Astrocyte (in vitro differentiated cells and primary cell): ENCODE data around the gene CXorf38. TPM values are rescaled to one million over a fixed set of nuclear protein-coding genes. Genes with fewer than 3 reads are reported as not detected.
A peak's percentile ranks its signal among the peaks of the same experiment; 100 is the strongest.

Experiments
- DNase-seq: peaks from one replicate; pipeline ENCODE4 v3.0.0-alpha.2; 2010; ENCODE audit warnings: low read depth
- FAIRE-seq: peaks from 2 replicates; lab custom pipeline; 2011; peaks lifted over from hg19 to GRCh38; lab: Jason Lieb, UNC
- H2AFZ ChIP-seq: 2 replicates; pipeline ENCODE4 v1.6.0; 2012; ENCODE audit warnings: low read depth, low read length, inconsistent platforms
- H3K27ac ChIP-seq: 2 replicates; pipeline ENCODE4 v1.5.1; 2011; ENCODE audit warnings: low read depth, low read length, inconsistent platforms
- H3K27me3 ChIP-seq: 2 replicates; pipeline ENCODE4 v1.6.0; 2011; ENCODE audit warnings: low read length, inconsistent platforms; ENCODE audit not compliant: insufficient read depth
- H3K36me3 ChIP-seq: 2 replicates; pipeline ENCODE4 v1.5.1; 2011; ENCODE audit warnings: low read length, inconsistent platforms; ENCODE audit not compliant: insufficient read depth
- H3K4me1 ChIP-seq: 2 replicates; pipeline ENCODE4 v1.5.1; 2011; ENCODE audit warnings: low read length, inconsistent platforms; ENCODE audit not compliant: insufficient read depth
- H3K4me2 ChIP-seq: 2 replicates; pipeline ENCODE4 v1.6.0; 2012; ENCODE audit warnings: low read length, inconsistent platforms
- H3K4me3 ChIP-seq: 2 replicates; pipeline ENCODE4 v1.5.1; 2011; ENCODE audit warnings: low read depth, mild to moderate bottlenecking, low read length, inconsistent platforms; ENCODE audit not compliant: insufficient read depth
- H3K79me2 ChIP-seq: 2 replicates; pipeline ENCODE4 v1.6.0; 2012; ENCODE audit warnings: mild to moderate bottlenecking, low read length, inconsistent platforms; ENCODE audit not compliant: insufficient read depth
- H3K9ac ChIP-seq: 2 replicates; pipeline ENCODE4 v1.6.0; 2012; ENCODE audit warnings: mild to moderate bottlenecking, low read length, inconsistent platforms
- H3K9me3 ChIP-seq: 2 replicates; pipeline ENCODE4 v1.5.1; 2012; ENCODE audit warnings: low read depth, mild to moderate bottlenecking, low read length, inconsistent platforms; ENCODE audit not compliant: insufficient read depth
- H4K20me1 ChIP-seq: 2 replicates; pipeline ENCODE4 v1.6.0; 2012; ENCODE audit warnings: low read length, inconsistent platforms; ENCODE audit not compliant: insufficient read depth
- H3K27ac Mint-ChIP-seq: one replicate; pipeline ENCODE4 v1.8.0; 2021; ENCODE audit warnings: mild to moderate bottlenecking, mixed read lengths; ENCODE audit not compliant: unreplicated experiment
- H3K27me3 Mint-ChIP-seq: one replicate; pipeline ENCODE4 v1.8.0; 2021; ENCODE audit warnings: low read depth, mixed read lengths; ENCODE audit not compliant: unreplicated experiment
- H3K36me3 Mint-ChIP-seq: one replicate; pipeline ENCODE4 v1.8.0; 2021; ENCODE audit warnings: low read depth, mixed read lengths; ENCODE audit not compliant: unreplicated experiment
- H3K4me1 Mint-ChIP-seq: one replicate; pipeline ENCODE4 v1.8.0; 2021; ENCODE audit warnings: low read depth, mixed read lengths; ENCODE audit not compliant: unreplicated experiment
- H3K4me3 Mint-ChIP-seq: one replicate; pipeline ENCODE4 v1.8.0; 2021; ENCODE audit warnings: mild to moderate bottlenecking, moderate library complexity, mixed read lengths; ENCODE audit not compliant: unreplicated experiment
- H3K9me3 Mint-ChIP-seq: one replicate; pipeline ENCODE4 v1.8.0; 2021; ENCODE audit warnings: mild to moderate bottlenecking, mixed read lengths; ENCODE audit not compliant: unreplicated experiment
- CTCF ChIP-seq: IDR thresholded peaks from 2 replicates; pipeline ENCODE4 v1.5.1; 2011; ENCODE audit warnings: low read depth, mild to moderate bottlenecking, inconsistent platforms, low read length, moderate library complexity; ENCODE audit not compliant: insufficient read depth
- EZH2 ChIP-seq: IDR thresholded peaks from 2 replicates; pipeline ENCODE4 v1.6.1; 2012; ENCODE audit warnings: mild to moderate bottlenecking, low read length, inconsistent platforms; ENCODE audit not compliant: insufficient read depth
- total RNA-seq: library from RNA; stranded (reverse); gene quantifications from 2 replicates; pipeline ENCODE4 v1.2.1, GENCODE V29; 2021

CXorf38 gene
- total RNA-seq, 1 donor from 2014 or later, result 12.8 TPM

GRCh38 chrX:40632199-40632598 lies 15.2 kb downstream of the CXorf38 start:
- no peak overlapping the region for H3K27ac ChIP-seq
- Mint-ChIP-seq H3K9me3 (no peaks in the 10 kb centered on the region), H3K4me3 (no peak overlapping the region), H3K27me3 (no peaks in the 10 kb centered on the region), H3K4me1 (no peaks in the 10 kb centered on the region), H3K27ac (no peak overlapping the region), H3K36me3 (peaks cover 13% of the 10 kb centered on the region)
- no peak overlapping the region for H3K4me2 ChIP-seq
- TF ChIP-seq EZH2, result no peak
- no peak for TF ChIP-seq CTCF
- no peak overlapping the region for H3K4me3 ChIP-seq
- H3K9me3 ChIP-seq, result no peaks in the 10 kb centered on the region
- FAIRE-seq (peak; percentile 64), DNase-seq (no peak)
- H2AFZ ChIP-seq, result no peak overlapping the region
- no peaks in the 10 kb centered on the region for H3K27me3 ChIP-seq
- H3K36me3 ChIP-seq, result peaks cover 15% of the 10 kb centered on the region
- no peak overlapping the region for H3K9ac ChIP-seq
- no peaks in the 10 kb centered on the region for H3K79me2 ChIP-seq
- no peaks in the 10 kb centered on the region for H3K4me1 ChIP-seq
- peaks cover 6% of the 10 kb centered on the region for H4K20me1 ChIP-seq

GRCh38 chrX:40628506-40628905 lies 18.9 kb downstream of the CXorf38 start:
- no peaks in the 10 kb centered on the region for H3K4me1 ChIP-seq
- TF ChIP-seq EZH2, result no peak
- TF ChIP-seq CTCF, result no peak
- H3K9ac ChIP-seq, result no peak overlapping the region
- Mint-ChIP-seq H3K4me3 (no peak overlapping the region), H3K27me3 (no peaks in the 10 kb centered on the region), H3K27ac (no peak overlapping the region), H3K36me3 (peaks cover 6% of the 10 kb centered on the region), H3K4me1 (no peaks in the 10 kb centered on the region), H3K9me3 (no peaks in the 10 kb centered on the region)
- no peak for DNase-seq
- no peaks in the 10 kb centered on the region for H3K9me3 ChIP-seq
- H4K20me1 ChIP-seq, result peaks cover 6% of the 10 kb centered on the region
- no peak overlapping the region for H3K4me2 ChIP-seq
- no peak overlapping the region for H3K27ac ChIP-seq
- FAIRE-seq, result peak; percentile 81
- H3K79me2 ChIP-seq, result no peaks in the 10 kb centered on the region
- H3K4me3 ChIP-seq, result no peak overlapping the region
- peaks cover 6% of the 10 kb centered on the region for H3K36me3 ChIP-seq
- no peaks in the 10 kb centered on the region for H3K27me3 ChIP-seq
- no peak overlapping the region for H2AFZ ChIP-seq

- no peak overlapping the region for H3K9ac ChIP-seq
- H3K4me2 ChIP-seq, result no peak overlapping the region
- Mint-ChIP-seq H3K27ac (no peak overlapping the region), H3K36me3 (no peaks in the 10 kb centered on the region), H3K9me3 (no peaks in the 10 kb centered on the region), H3K4me3 (no peak overlapping the region), H3K27me3 (no peaks in the 10 kb centered on the region), H3K4me1 (no peaks in the 10 kb centered on the region)
- no peak overlapping the region for H2AFZ ChIP-seq
- H3K4me3 ChIP-seq, result no peak overlapping the region
- FAIRE-seq (peak; percentile 84), DNase-seq (no peak)
- H3K27me3 ChIP-seq, result no peaks in the 10 kb centered on the region
- H3K4me1 ChIP-seq, result no peaks in the 10 kb centered on the region
- TF ChIP-seq EZH2 (no peak), CTCF (no peak)
- H3K36me3 ChIP-seq, result peaks cover 3% of the 10 kb centered on the region
- H3K27ac ChIP-seq, result no peak overlapping the region
- no peaks in the 10 kb centered on the region for H4K20me1 ChIP-seq
- H3K79me2 ChIP-seq, result no peaks in the 10 kb centered on the region
- H3K9me3 ChIP-seq, result no peaks in the 10 kb centered on the region
Observed at GRCh38 chrX:40625294-40625693, 22.1 kb downstream of the CXorf38 start.
